Smooth muscle cell (in vitro differentiated cells): ENCODE results near the gene OTULIN. TPM values are rescaled to one million over a fixed set of nuclear protein-coding genes. Genes with fewer than 3 reads are reported as not detected.

Source experiments
- DNase-seq: peaks from one replicate; lab custom pipeline; 2025; ENCODE audit not compliant: unreplicated experiment; lab: John Stamatoyannopoulos, UW
- H2AFZ ChIP-seq: fragments of 200-600 bp; sonication (generic); 2 replicates; pipeline ENCODE4 v1.6.0; 2016; ENCODE audit warnings: antibody characterized with exemption, low read depth, mild to moderate bottlenecking
- H3F3A ChIP-seq: fragments of 200-600 bp; sonication (generic); 2 replicates; pipeline ENCODE4 v1.6.0; 2017; ENCODE audit warnings: antibody characterized with exemption, low read depth
- H3K27ac ChIP-seq: fragments of 200-600 bp; sonication (generic); 2 replicates; pipeline ENCODE4 v1.5.1; 2016; ENCODE audit warnings: low read depth, mild to moderate bottlenecking
- H3K27me3 ChIP-seq: fragments of 200-600 bp; sonication (generic); 2 replicates; pipeline ENCODE4 v1.6.1; 2016; ENCODE audit warnings: low read depth, mild to moderate bottlenecking
- H3K36me3 ChIP-seq: fragments of 200-600 bp; sonication (generic); 2 replicates; pipeline ENCODE4 v1.5.1; 2016; ENCODE audit warnings: low read depth
- H3K4me1 ChIP-seq: fragments of 200-600 bp; sonication (generic); 2 replicates; pipeline ENCODE4 v1.5.1; 2016; ENCODE audit warnings: low read depth
- H3K4me2 ChIP-seq: fragments of 200-600 bp; sonication (generic); 2 replicates; pipeline ENCODE4 v1.6.0; 2016; ENCODE audit warnings: mild to moderate bottlenecking
- H3K4me3 ChIP-seq: fragments of 200-600 bp; sonication (generic); 2 replicates; pipeline ENCODE4 v1.5.1; 2016; ENCODE audit warnings: mild to moderate bottlenecking
- H3K79me2 ChIP-seq: fragments of 200-600 bp; sonication (generic); 2 replicates; pipeline ENCODE4 v1.6.0; 2016; ENCODE audit warnings: low read depth, mild to moderate bottlenecking
- H3K9ac ChIP-seq: fragments of 200-600 bp; sonication (generic); 2 replicates; pipeline ENCODE4 v1.6.0; 2016; ENCODE audit warnings: low read depth
- H3K9me3 ChIP-seq: fragments of 200-600 bp; sonication (generic); replicated peaks from 2 replicates; pipeline ENCODE4 v1.5.1; 2016; ENCODE audit warnings: low read depth
- H4K20me1 ChIP-seq: fragments of 200-600 bp; sonication (generic); 2 replicates; pipeline ENCODE4 v1.6.0; 2016; ENCODE audit warnings: low read depth
- WGBS: methylation state at CpG from one replicate; pipeline ENCODE4 v1.1.7; 2016; ENCODE audit warnings: low lambda C conversion rate; 5-methylcytosine and 5-hydroxymethylcytosine counted together
- polyA plus RNA-seq: library from polyadenylated mRNA; unstranded; fragments of >200 nt; fragmentation: Nextera tagmentation; extraction: Ambion mirVana; gene quantifications from 2 replicates; pipeline ENCODE4 v1.2.1, GENCODE V29; 2016
- total RNA-seq: library from RNA; depleted of rRNA; stranded (reverse); fragments of >200 nt; gene quantifications from 2 replicates; pipeline ENCODE4 v1.2.3, GENCODE V29; 2014
- TF ChIP-seq, protein P1 (sequence below): fragments of 200-600 bp; sonication (generic); IDR thresholded peaks from 2 replicates; pipeline ENCODE4 v1.5.1; 2017; ENCODE audit warnings: borderline replicate concordance, mild to moderate bottlenecking, antibody characterized with exemption; ENCODE audit not compliant: insufficient read depth, poor library complexity, severe bottlenecking

OTULIN gene
- total and polyA plus RNA-seq, 2 experiments from 2014 or later: 17.6 to 30.3 TPM

DNA sequence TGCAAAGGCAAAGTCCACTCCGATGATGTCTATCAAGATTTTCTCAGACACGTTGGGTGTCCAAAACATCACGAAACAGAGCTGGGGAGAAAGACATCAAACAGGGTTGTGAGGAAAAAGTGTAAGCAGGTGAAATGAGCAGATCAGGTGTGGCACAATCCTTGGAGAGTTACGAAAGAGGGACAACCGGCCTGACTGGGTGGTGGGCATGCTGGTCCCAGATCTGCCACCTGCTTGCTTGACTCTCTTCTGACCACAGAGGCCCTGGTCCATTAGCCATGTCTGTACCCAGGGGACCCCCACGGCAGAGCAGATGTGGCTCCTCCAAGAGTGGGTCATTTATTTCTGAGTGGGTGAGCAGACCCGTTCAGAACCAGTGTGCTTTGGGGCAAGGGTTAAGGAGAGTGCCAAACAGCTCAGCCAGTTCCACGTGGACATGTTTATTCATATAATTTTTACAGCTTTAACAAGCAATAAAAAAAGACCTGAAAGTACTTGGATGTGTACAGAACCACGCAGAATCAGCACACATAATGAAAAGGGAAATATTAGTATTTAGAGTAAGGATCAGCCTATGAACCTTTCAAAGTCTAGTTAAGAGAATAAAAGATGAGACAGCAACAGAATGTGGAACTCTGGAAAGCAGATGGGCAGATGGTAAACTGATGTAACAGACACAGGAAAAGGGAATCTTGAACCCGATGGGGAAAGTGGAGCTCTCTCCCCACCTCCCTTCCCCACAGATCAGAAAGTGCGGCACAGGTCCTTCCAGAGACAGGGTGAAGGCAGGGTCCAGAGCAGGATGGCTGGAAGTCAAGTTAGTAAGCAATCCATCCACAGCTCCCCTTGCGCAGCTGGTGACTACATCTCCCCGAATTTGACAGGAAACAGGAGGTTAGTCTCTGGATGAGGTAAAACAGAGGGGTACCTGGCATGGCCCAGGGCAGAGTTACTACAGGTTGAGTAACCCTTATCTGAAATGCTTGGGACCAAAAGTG, 52.5 kb downstream of the OTULIN start:
- DNase-seq: no peak
- no peaks in the 10 kb centered on the region for H3K79me2 ChIP-seq
- WGBS: 97% methylated on average over 13 of the region's 13 CpGs
- no peaks in the 10 kb centered on the region for H3K4me1 ChIP-seq
- H3K4me3 ChIP-seq: no peak overlapping the region
- no peak overlapping the region for H3K27ac ChIP-seq
- no peak overlapping the region for H3K9ac ChIP-seq
- no peaks in the 10 kb centered on the region for H3K36me3 ChIP-seq
- TF ChIP-seq, protein P1, sequence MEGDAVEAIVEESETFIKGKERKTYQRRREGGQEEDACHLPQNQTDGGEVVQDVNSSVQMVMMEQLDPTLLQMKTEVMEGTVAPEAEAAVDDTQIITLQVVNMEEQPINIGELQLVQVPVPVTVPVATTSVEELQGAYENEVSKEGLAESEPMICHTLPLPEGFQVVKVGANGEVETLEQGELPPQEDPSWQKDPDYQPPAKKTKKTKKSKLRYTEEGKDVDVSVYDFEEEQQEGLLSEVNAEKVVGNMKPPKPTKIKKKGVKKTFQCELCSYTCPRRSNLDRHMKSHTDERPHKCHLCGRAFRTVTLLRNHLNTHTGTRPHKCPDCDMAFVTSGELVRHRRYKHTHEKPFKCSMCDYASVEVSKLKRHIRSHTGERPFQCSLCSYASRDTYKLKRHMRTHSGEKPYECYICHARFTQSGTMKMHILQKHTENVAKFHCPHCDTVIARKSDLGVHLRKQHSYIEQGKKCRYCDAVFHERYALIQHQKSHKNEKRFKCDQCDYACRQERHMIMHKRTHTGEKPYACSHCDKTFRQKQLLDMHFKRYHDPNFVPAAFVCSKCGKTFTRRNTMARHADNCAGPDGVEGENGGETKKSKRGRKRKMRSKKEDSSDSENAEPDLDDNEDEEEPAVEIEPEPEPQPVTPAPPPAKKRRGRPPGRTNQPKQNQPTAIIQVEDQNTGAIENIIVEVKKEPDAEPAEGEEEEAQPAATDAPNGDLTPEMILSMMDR: no peak
- H3K9me3 ChIP-seq: no peaks in the 10 kb centered on the region
- H2AFZ ChIP-seq: no peak overlapping the region
- H3K4me2 ChIP-seq: no peak overlapping the region
- no peaks in the 10 kb centered on the region for H3K27me3 ChIP-seq
- H4K20me1 ChIP-seq: no peaks in the 10 kb centered on the region
- H3F3A ChIP-seq: peaks cover 5% of the 10 kb centered on the region

DNA sequence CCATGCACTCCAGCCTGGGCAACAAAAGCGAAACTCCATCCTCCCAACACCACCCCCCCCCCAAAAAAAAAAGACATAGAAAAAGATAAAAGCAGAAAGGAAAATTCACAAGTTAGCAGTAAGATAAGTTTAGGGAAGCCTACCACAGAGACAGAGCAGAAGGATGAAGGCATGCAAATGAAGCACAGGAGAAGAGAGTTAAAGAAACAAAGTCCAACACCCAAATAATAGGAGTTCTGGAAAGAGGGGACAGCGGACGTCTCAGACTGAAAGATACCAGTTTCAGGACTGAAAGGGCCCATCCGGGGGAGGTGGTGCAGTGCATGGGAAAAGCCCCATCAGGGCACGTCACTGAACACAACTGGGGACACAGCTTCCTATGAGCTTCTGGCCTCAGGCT, 54.3 kb downstream of the OTULIN start:
- Histone ChIP-seq H3K4me3 (no peak overlapping the region), H2AFZ (no peak overlapping the region), H3K9me3 (no peaks in the 10 kb centered on the region), H4K20me1 (no peaks in the 10 kb centered on the region), H3K79me2 (no peaks in the 10 kb centered on the region), H3K27me3 (no peaks in the 10 kb centered on the region), H3K9ac (no peak overlapping the region), H3K36me3 (no peaks in the 10 kb centered on the region), H3K4me2 (no peak overlapping the region), H3F3A (peaks cover 5% of the 10 kb centered on the region), H3K27ac (no peak overlapping the region), H3K4me1 (no peaks in the 10 kb centered on the region)
- TF ChIP-seq, protein P1: no peak
- DNase-seq: no peak
- WGBS: 96% methylated on average over 5 of the region's 5 CpGs

DNA sequence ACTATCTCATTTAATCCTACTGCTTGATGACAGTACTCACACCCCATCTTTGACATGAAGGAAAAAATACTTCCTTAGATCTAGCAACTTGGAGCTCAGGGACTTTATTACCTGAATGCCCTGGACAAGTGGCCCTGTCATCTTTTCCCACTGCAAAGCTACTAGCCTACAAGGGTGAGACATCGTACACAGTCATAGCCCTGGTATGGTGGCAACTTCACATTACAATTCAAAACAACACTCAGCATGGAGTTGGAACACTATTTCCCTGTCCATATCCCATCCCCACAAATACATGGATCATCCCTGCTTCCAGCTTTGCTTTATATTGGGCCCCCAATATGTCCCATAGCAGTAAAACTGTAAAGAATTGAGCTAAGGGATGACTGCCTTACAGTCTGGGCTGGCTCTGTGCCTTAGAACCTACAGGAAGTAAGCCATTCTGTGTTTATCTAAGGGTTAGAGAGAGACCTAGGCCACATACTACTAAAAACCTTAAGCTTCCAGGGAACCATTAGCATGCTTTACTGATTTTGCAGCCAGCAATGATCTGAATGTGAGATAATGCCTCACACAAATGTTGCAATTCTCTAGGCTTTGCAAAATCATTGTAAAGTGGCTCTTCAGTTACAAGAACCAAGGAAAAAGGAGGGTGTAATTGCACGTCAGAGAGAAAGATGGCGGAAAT, 55.9 kb downstream of the OTULIN start:
- H3K9ac ChIP-seq: peak overlapping the region; percentile 7
- no peaks in the 10 kb centered on the region for H3K27me3 ChIP-seq
- H3K4me2 ChIP-seq: peak overlapping the region; percentile 16
- H3K27ac ChIP-seq: peak overlapping the region; percentile 81
- peaks cover 5% of the 10 kb centered on the region for H3F3A ChIP-seq
- no peak overlapping the region for H3K4me3 ChIP-seq
- H3K36me3 ChIP-seq: no peaks in the 10 kb centered on the region
- H3K9me3 ChIP-seq: no peaks in the 10 kb centered on the region
- no peaks in the 10 kb centered on the region for H3K79me2 ChIP-seq
- DNase-seq: no peak
- no peaks in the 10 kb centered on the region for H4K20me1 ChIP-seq
- no peak overlapping the region for H2AFZ ChIP-seq
- TF ChIP-seq, protein P1: no peak
- H3K4me1 ChIP-seq: no peaks in the 10 kb centered on the region
- 67% methylated on average over 3 of the region's 3 CpGs for WGBS
